Activated naive CD8-positive, alpha-beta T cell treated with anti-CD3 and anti-CD28 coated beads, Interleukin-2, amount 50 U/mL, for 24 hours (primary cell): Measurements from ENCODE around the gene MCAT.
"Not testable (repeated sequence)": the region's sequence is repeated elsewhere in the genome, so short reads cannot be mapped to it uniquely, and the experiment has no call there.

Experiments
- ATAC-seq: fragments of 150-1000 bp; cut with Tn5 transposase; one replicate; pipeline ENCODE4 v1.10.0; 2021
- DNase-seq: peaks from one replicate; pipeline ENCODE4 v3.0.0; 2021
- H3K27ac Mint-ChIP-seq: one replicate; pipeline ENCODE4 v1.8.0; 2021; ENCODE audit warnings: mild to moderate bottlenecking, mixed read lengths
- H3K27me3 Mint-ChIP-seq: one replicate; pipeline ENCODE4 v1.8.0; 2021; ENCODE audit warnings: mixed read lengths
- H3K36me3 Mint-ChIP-seq: one replicate; pipeline ENCODE4 v1.8.0; 2021; ENCODE audit warnings: low read depth, mixed read lengths
- H3K4me1 Mint-ChIP-seq: one replicate; pipeline ENCODE4 v1.8.0; 2021; ENCODE audit warnings: mixed read lengths
- H3K4me3 Mint-ChIP-seq: one replicate; pipeline ENCODE4 v1.8.0; 2021; ENCODE audit warnings: mild to moderate bottlenecking, moderate library complexity, mixed read lengths
- H3K9me3 Mint-ChIP-seq: one replicate; pipeline ENCODE4 v1.8.0; 2021; ENCODE audit warnings: mixed read lengths

The MCAT gene

GRCh38 chr22:43110444-43110926, 32.7 kb downstream of the MCAT start, which contains the start of gene BIK:
Gene BIK, plus strand, starts transcription at chr22:43110750. Its CDS starts 13,273 bp downstream, at chr22:43124023.
- Mint-ChIP-seq H3K4me3 (peak within 1 kb of the TSS; percentile 68), H3K9me3 (no peaks in the 10 kb centered on the region), H3K4me1 (peaks cover 9% of the 10 kb centered on the region), H3K27me3 (peaks cover 10% of the 10 kb centered on the region), H3K36me3 (no peaks in the 10 kb centered on the region), H3K27ac (no peak within 1 kb of the TSS)
- DNase-seq (peak; percentile 38), ATAC-seq (peak; percentile 56)

GRCh38 chr22:43109921-43110443, 33.2 kb downstream of the MCAT start:
- Mint-ChIP-seq H3K27ac (no peak overlapping the region), H3K9me3 (no peaks in the 10 kb centered on the region), H3K36me3 (no peaks in the 10 kb centered on the region)

DNA sequence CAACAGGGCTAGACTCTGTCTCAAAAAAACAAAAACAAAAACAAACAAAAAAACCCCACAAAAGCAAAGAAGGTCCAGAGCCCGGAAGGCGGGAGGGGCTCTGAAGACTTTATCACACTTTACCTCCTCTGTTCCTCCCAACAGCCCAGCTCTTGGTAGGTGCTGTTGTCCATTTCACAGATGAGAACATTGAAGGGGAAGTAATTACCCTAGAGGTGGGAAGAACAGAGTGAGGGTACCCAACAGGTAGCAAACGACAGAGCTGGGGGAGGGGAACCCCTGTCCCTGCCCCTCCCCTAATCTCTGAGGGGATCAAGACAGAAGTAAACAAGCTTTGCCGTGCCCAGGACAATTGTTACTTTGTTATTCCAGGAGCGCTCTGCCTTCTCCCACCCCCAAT, 33.7 kb downstream of the MCAT start:
- H3K27me3 Mint-ChIP-seq, result peaks cover 10% of the 10 kb centered on the region
- ATAC-seq (no peak), DNase-seq (no peak)
- no peak overlapping the region for H3K27ac Mint-ChIP-seq
- H3K4me1 Mint-ChIP-seq, result peaks cover 8% of the 10 kb centered on the region
- no peaks in the 10 kb centered on the region for H3K9me3 Mint-ChIP-seq
- no peak overlapping the region for H3K4me3 Mint-ChIP-seq
- H3K36me3 Mint-ChIP-seq, result no peaks in the 10 kb centered on the region

More at GRCh38 chr22:43109921-43110443, 33.2 kb downstream of the MCAT start:
- no peak for ATAC-seq
- Mint-ChIP-seq H3K4me1 (peaks cover 9% of the 10 kb centered on the region), H3K27me3 (peaks cover 10% of the 10 kb centered on the region), H3K4me3 (peak overlapping the region; percentile 68)
- no peak for DNase-seq

DNA sequence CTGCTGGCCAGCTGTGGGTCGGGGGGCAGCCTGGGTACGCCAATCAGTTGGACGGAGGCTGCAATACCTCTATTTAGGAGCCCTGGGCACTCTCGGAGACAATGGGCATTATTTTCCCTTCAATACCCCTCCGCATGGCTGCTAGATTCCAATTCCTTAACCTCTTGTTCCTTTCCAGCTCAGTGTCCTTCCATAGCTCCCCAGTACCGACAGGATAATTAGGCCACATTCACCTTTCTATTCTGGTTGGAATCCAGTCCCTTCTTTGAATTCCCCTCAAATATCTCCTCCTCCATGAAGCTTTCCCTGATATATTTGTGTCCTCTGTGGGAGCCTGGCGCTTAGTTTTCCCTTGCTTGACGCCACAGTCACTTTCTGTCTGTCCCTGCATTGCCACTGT, 36.9 kb downstream of the MCAT start:
- H3K4me3 Mint-ChIP-seq, result no peak overlapping the region
- no peak overlapping the region for H3K27ac Mint-ChIP-seq
- ATAC-seq (no peak), DNase-seq (no peak)
- no peaks in the 10 kb centered on the region for H3K9me3 Mint-ChIP-seq
- no peaks in the 10 kb centered on the region for H3K36me3 Mint-ChIP-seq
- H3K4me1 Mint-ChIP-seq, result peaks cover 12% of the 10 kb centered on the region
- peaks cover 10% of the 10 kb centered on the region for H3K27me3 Mint-ChIP-seq

DNA sequence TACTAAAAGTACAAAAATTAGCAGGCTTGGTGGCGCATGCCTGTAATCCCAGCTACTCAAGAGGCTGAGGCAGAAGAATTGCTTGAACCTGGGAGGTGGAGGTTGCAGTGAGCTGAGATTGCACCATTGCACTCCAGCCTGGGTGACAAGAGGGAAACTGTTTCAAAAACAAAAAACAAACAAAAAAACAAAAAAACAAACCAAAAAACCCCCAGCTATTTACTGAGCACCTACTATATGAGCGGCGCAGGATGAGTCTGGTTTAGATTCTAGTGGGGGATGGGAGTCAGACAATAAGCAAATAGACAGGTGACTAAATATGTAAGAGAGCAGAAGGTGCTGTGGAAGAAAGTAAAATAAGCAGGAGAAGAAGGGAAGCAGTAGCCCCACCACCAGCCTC, 38.2 kb downstream of the MCAT start:
- not testable (repeated sequence) for DNase-seq, H3K27ac Mint-ChIP-seq, H3K36me3 Mint-ChIP-seq, H3K9me3 Mint-ChIP-seq, ATAC-seq, H3K4me3 Mint-ChIP-seq, H3K27me3 Mint-ChIP-seq
- H3K4me1 Mint-ChIP-seq, result peaks cover 14% of the 10 kb centered on the region

DNA sequence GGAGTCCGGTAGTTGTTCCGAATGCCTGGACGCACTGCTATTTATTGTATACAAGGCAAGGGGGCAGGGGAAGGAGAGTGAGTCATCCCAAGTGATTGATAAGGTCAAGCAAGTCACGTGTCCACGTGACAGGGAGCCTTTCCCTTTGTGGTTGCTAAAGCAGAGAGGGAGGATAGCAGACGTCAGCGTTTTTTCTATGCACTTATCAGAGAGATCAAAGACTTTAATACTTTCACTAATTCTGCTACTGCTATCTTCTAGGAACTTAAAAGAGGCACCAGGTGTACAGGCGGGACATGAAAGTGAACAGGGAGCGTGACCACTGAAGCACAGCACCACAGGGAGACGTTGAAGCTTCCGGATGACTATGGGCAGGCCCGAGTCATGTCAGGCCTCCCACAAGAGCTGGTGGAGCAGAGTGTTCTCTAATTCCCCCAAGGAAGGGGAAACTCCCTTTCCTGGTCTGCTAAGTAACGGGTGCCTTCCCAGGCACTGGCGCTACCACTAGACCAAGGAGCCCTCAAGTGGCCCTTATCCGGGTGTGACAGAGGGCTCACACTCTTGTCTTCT, 39.1 kb downstream of the MCAT start:
- not testable (repeated sequence) for H3K9me3 Mint-ChIP-seq, H3K27me3 Mint-ChIP-seq, DNase-seq, H3K27ac Mint-ChIP-seq, H3K36me3 Mint-ChIP-seq, ATAC-seq
- Mint-ChIP-seq H3K4me3 (peak overlapping the region; percentile 1), H3K4me1 (peaks cover 14% of the 10 kb centered on the region)

DNA sequence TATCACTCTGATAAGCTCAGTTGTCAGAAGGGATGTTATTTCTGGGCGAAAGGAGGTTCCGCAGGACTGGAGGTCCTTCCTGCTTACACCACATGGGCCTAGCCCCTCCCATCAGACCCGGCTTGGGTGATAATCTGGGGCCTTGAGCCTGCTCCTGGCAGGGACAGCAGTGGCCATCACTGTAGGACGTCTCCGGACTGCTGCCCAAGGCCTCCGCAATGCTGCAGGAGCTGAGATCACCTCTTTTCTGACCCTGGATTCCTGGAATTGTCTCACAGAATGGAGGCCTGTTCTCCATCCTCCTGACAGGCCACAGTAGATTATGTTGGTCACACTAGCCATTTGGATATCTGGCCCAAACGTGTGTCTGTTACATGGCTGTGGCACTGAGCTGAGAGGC, 41.9 kb downstream of the MCAT start:
- no peaks in the 10 kb centered on the region for H3K36me3 Mint-ChIP-seq
- no peak for DNase-seq
- ATAC-seq, result no peak
- peaks cover 7% of the 10 kb centered on the region for H3K9me3 Mint-ChIP-seq
- H3K27ac Mint-ChIP-seq, result no peak overlapping the region
- no peaks in the 10 kb centered on the region for H3K27me3 Mint-ChIP-seq
- no peak overlapping the region for H3K4me3 Mint-ChIP-seq
- peaks cover 14% of the 10 kb centered on the region for H3K4me1 Mint-ChIP-seq

DNA sequence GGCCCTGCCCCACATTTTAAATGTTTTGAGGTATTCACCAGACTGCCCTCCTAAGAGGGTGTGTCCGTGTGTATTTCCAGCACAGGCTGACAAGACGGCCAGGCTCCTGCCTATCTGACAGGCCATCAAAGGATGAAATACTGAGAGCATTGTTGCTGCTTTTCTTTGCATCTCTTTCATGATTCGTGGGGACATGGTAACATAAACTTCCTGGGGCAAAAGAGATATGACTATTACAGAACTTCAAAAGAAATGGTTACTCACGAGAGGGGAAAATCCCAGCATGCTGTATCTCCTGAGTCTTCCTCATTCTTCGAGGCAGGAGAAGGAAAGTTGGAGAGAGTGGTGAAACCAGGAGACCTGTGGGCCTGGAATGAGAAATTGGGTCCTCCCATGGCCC, 43.0 kb downstream of the MCAT start:
- H3K27ac Mint-ChIP-seq, result no peak overlapping the region
- DNase-seq, result no peak
- H3K27me3 Mint-ChIP-seq, result no peaks in the 10 kb centered on the region

DNA sequence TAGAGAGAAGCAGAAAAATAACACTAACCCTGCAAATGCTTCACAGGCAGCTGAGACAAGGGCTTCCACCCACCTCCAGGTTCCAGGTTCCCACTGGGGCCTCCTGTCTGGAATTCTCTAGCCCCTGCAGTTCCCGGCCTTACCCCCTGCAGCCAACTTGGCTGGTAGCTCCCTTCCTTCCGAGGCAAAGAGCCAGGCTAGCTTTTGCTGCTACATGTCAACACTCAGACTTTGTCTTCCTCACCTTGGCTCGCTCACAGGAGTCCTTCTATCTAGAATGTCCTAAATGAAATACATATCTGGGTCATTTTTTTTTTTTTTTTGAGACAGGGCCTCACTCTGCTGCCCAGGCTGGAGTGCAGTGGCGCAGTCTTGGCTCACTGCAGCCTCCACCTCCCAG, 44.1 kb downstream of the MCAT start:
- no peak for DNase-seq
- no peak for ATAC-seq

More for the DNA sequence above, 43.0 kb downstream of the MCAT start:
- Mint-ChIP-seq H3K4me3 (no peak overlapping the region), H3K36me3 (no peaks in the 10 kb centered on the region), H3K4me1 (peaks cover 14% of the 10 kb centered on the region), H3K9me3 (peaks cover 13% of the 10 kb centered on the region)
- ATAC-seq, result no peak

DNA sequence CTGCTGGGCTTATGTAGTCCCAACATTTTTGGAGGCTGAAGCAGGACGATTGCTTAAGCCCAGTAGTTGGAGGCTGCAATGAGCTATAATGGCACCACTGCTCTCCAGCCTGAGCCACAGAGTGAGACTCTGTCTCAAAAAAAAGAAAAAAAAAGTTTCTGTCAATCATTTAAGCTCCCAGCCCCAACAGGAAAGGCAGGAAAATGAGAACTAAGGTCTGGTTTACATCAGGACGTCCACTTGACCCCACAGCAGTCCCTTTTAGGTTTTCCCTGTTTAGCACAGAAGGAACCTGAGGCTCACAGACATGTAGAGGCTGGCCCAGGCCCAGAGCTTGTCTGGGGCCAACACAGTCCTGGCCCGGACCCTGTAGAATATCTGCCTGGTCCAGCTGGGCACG, 44.8 kb downstream of the MCAT start:
- H3K27ac Mint-ChIP-seq, result no peak overlapping the region
- no peak for ATAC-seq
- no peak for DNase-seq
- H3K4me3 Mint-ChIP-seq, result no peak overlapping the region
- H3K4me1 Mint-ChIP-seq, result peaks cover 6% of the 10 kb centered on the region
- no peaks in the 10 kb centered on the region for H3K36me3 Mint-ChIP-seq
- H3K27me3 Mint-ChIP-seq, result no peaks in the 10 kb centered on the region
- peaks cover 13% of the 10 kb centered on the region for H3K9me3 Mint-ChIP-seq

More for the DNA sequence above, 44.1 kb downstream of the MCAT start:
- Mint-ChIP-seq H3K27ac (no peak overlapping the region), H3K4me3 (no peak overlapping the region), H3K36me3 (no peaks in the 10 kb centered on the region), H3K27me3 (no peaks in the 10 kb centered on the region), H3K4me1 (peaks cover 11% of the 10 kb centered on the region), H3K9me3 (peaks cover 13% of the 10 kb centered on the region)

DNA sequence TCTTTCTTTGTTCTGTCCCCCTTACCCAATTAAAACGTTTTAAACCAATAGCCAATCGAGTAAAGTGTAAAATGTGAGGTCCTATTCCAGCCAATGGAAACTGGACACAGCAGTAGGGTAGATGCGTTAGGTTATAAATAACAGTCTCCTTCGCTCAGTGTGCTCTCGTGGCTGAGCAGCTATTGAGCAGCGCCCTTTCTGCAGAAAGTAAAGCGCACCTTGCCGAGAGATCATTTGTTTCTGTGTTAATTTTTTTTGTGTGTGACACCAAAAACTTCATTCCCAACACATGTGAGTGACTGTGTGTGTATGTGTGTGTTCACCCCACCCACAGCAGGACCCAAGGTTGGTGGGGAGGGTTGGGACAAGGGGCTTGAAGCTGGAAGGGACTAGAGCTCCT, 46.8 kb downstream of the MCAT start:
- ATAC-seq (no peak), DNase-seq (no peak)
- H3K9me3 Mint-ChIP-seq, result peaks cover 13% of the 10 kb centered on the region
- H3K4me3 Mint-ChIP-seq, result no peak overlapping the region
- peaks cover 6% of the 10 kb centered on the region for H3K4me1 Mint-ChIP-seq
- H3K27me3 Mint-ChIP-seq, result no peaks in the 10 kb centered on the region
- no peaks in the 10 kb centered on the region for H3K36me3 Mint-ChIP-seq
- no peak overlapping the region for H3K27ac Mint-ChIP-seq

DNA sequence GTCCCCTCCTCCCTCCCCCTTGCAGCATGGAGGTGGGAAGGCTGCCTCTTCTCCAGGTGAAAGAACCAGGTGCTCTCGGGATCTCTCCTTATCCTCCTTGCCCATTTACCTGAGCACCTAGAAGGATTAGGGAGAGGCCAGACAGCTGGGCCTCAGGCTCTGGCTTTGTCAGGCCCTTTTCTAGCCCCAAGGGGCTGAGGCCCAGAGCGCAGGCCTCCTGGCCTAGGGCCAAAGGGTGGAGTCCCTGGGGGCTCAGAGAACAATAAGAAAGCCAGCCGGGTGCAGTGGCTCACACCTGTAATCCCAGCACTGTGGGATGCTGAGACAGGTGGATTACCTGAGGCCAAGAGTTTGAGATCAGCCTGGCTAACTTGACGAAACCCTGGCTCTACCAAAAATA, 48.6 kb downstream of the MCAT start:
- H3K27me3 Mint-ChIP-seq, result no peaks in the 10 kb centered on the region
- H3K9me3 Mint-ChIP-seq, result peaks cover 13% of the 10 kb centered on the region
- DNase-seq, result no peak
- no peak for ATAC-seq
- H3K4me3 Mint-ChIP-seq, result no peak overlapping the region
- H3K4me1 Mint-ChIP-seq, result peaks cover 3% of the 10 kb centered on the region
- H3K36me3 Mint-ChIP-seq, result no peaks in the 10 kb centered on the region
- H3K27ac Mint-ChIP-seq, result no peak overlapping the region

DNA sequence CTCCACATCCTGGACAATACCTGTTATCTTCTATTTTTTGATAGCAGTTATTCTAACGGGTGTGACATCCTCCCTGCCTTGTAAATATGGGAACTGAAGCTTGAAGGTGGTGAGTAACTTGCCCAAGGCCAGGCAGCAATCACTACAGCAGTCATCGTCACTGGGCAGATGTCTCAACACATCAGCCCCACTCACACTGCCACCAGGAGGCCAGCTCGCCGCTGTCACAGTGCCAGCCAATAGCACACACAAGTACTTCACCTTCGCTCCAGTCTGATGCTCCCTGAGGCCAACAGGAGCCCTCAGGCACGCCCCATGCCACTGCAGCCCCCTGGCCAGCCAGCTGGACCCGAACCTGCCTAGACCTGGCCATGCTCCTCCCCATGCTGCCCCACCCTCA, 49.1 kb downstream of the MCAT start:
- H3K9me3 Mint-ChIP-seq, result peaks cover 13% of the 10 kb centered on the region
- H3K4me3 Mint-ChIP-seq, result no peak overlapping the region
- H3K27me3 Mint-ChIP-seq, result no peaks in the 10 kb centered on the region
- no peak overlapping the region for H3K27ac Mint-ChIP-seq
- H3K36me3 Mint-ChIP-seq, result no peaks in the 10 kb centered on the region
- ATAC-seq (no peak), DNase-seq (no peak)
- peaks cover 6% of the 10 kb centered on the region for H3K4me1 Mint-ChIP-seq

DNA sequence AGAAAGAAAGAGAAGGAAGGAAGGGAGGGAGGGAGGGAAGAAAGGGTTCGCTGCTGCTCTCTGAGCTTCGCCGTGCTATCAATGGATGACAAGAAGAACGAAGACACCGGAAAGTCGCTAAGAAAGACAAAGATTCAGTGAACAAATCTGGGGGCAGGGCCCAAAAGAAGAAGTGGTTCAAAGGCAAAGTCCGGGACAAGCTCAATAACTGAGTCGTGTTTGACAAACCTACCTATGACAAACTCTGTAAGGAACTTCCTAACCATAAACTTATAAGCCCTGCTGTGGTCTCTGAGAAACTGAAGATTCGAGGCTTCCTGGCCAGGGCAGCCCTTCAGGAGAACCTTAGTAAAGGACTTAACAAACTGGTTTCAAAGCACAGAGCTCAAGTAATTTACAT, 51.1 kb downstream of the MCAT start:
- DNase-seq (no peak), ATAC-seq (no peak)
- Mint-ChIP-seq H3K27me3 (no peaks in the 10 kb centered on the region), H3K4me1 (peaks cover 12% of the 10 kb centered on the region), H3K4me3 (no peak overlapping the region), H3K9me3 (peaks cover 13% of the 10 kb centered on the region), H3K27ac (no peak overlapping the region), H3K36me3 (no peaks in the 10 kb centered on the region)

DNA sequence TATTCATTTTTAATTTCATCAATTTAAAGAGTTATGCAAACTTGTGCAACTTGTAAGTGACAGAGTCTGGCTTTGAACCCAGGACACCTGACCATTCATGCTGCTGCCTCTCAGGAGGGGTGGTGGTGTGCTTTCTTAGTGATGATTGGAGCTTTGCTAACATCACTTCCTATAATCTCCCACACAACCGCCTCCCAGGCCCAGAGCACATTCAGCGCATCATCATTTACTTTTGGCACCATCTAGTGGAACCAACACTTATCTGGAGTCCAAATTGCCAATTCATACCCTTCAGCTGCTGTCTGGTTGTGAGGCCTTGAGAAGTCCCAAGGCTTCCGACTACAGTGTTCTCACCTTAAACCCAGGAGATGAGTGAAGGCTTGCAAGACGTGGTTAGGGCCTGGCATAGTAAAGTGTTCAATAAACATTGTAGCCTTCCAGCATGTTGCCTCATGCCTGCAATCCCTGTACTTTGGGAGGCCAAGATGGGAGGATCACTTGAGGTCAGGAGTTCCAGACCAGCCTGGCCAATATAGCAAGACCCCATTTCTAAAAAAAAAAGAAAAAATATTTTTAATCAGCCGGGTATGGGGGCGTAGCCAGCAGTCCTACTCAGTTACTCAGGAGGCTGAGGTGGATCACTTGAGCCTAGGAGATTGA, 52.9 kb downstream of the MCAT start:
- Mint-ChIP-seq H3K9me3 (no peaks in the 10 kb centered on the region), H3K4me3 (peak overlapping the region; percentile 91), H3K4me1 (peaks cover 26% of the 10 kb centered on the region), H3K27ac (peak overlapping the region; percentile 60), H3K27me3 (no peaks in the 10 kb centered on the region), H3K36me3 (no peaks in the 10 kb centered on the region)
- DNase-seq (peak; percentile 47), ATAC-seq (peak; percentile 23)
